ENCODE results near the gene PDZD4.

PDZD4 gene

GRCh38 chrX:153862369-153863250 lies 32.3 kb upstream of the PDZD4 start:
- Mint-ChIP-seq H3K9me3 (no peaks in the 10 kb centered on the region), H3K4me1 (ENCODE audit: low read depth) (no peaks in the 10 kb centered on the region), H3K27me3 (peaks cover 32% of the 10 kb centered on the region), H3K4me3 (no peak overlapping the region), H3K27ac (no peak overlapping the region), H3K36me3 (ENCODE audit: low read depth) (no peaks in the 10 kb centered on the region)
- intact Hi-C loops (cut with micrococcal nuclease) = no loop called here

- H3K27me3 Mint-ChIP-seq = peaks cover 39% of the 10 kb centered on the region
- no peaks in the 10 kb centered on the region for H3K9me3 Mint-ChIP-seq
- no peak overlapping the region for H3K4me3 Mint-ChIP-seq
- no peaks in the 10 kb centered on the region for H3K4me1 Mint-ChIP-seq (ENCODE audit: low read depth)
- no peaks in the 10 kb centered on the region for H3K36me3 Mint-ChIP-seq (ENCODE audit: low read depth)
- intact Hi-C loops (cut with micrococcal nuclease) = no loop called here
- no peak overlapping the region for H3K27ac Mint-ChIP-seq
Measured at GRCh38 chrX:153861733-153862310, 31.5 kb upstream of the PDZD4 start.

GRCh38 chrX:153861151-153861550 lies 30.8 kb upstream of the PDZD4 start:
- intact Hi-C loops (cut with micrococcal nuclease) = no loop called here
- peaks cover 42% of the 10 kb centered on the region for H3K27me3 Mint-ChIP-seq
- H3K4me1 Mint-ChIP-seq (ENCODE audit: low read depth) = no peaks in the 10 kb centered on the region
- no peak overlapping the region for H3K27ac Mint-ChIP-seq
- no peak overlapping the region for H3K4me3 Mint-ChIP-seq
- H3K36me3 Mint-ChIP-seq (ENCODE audit: low read depth) = no peaks in the 10 kb centered on the region
- no peaks in the 10 kb centered on the region for H3K9me3 Mint-ChIP-seq

GRCh38 chrX:153857348-153857903 lies 27.1 kb upstream of the PDZD4 start:
- intact Hi-C loops (cut with micrococcal nuclease) = no loop called here
- Mint-ChIP-seq H3K4me3 (no peak overlapping the region), H3K4me1 (ENCODE audit: low read depth) (no peaks in the 10 kb centered on the region), H3K9me3 (no peaks in the 10 kb centered on the region), H3K27ac (no peak overlapping the region), H3K27me3 (peaks cover 38% of the 10 kb centered on the region), H3K36me3 (ENCODE audit: low read depth) (no peaks in the 10 kb centered on the region)

GRCh38 chrX:153854702-153855101 lies 24.4 kb upstream of the PDZD4 start:
- Mint-ChIP-seq H3K4me1 (ENCODE audit: low read depth) (no peaks in the 10 kb centered on the region), H3K9me3 (no peaks in the 10 kb centered on the region), H3K27ac (no peak overlapping the region), H3K36me3 (ENCODE audit: low read depth) (no peaks in the 10 kb centered on the region), H3K27me3 (peaks cover 41% of the 10 kb centered on the region), H3K4me3 (no peak overlapping the region)
- intact Hi-C loops (cut with micrococcal nuclease) = no loop called here

- Mint-ChIP-seq H3K4me3 (no peak overlapping the region), H3K4me1 (ENCODE audit: low read depth) (no peaks in the 10 kb centered on the region), H3K27me3 (peaks cover 34% of the 10 kb centered on the region), H3K9me3 (no peaks in the 10 kb centered on the region), H3K36me3 (ENCODE audit: low read depth) (no peaks in the 10 kb centered on the region), H3K27ac (no peak overlapping the region)
- intact Hi-C loops (cut with micrococcal nuclease) = no loop called here
Measured at GRCh38 chrX:153853902-153854267, 23.5 kb upstream of the PDZD4 start.

GRCh38 chrX:153853180-153853901 lies 23.0 kb upstream of the PDZD4 start:
- no peak overlapping the region for H3K27ac Mint-ChIP-seq
- H3K27me3 Mint-ChIP-seq = peaks cover 33% of the 10 kb centered on the region
- intact Hi-C loops (cut with micrococcal nuclease) = no loop called here
- no peaks in the 10 kb centered on the region for H3K36me3 Mint-ChIP-seq (ENCODE audit: low read depth)
- H3K4me3 Mint-ChIP-seq = no peak overlapping the region
- H3K9me3 Mint-ChIP-seq = no peaks in the 10 kb centered on the region
- no peaks in the 10 kb centered on the region for H3K4me1 Mint-ChIP-seq (ENCODE audit: low read depth)

GRCh38 chrX:153851981-153852380 lies 21.6 kb upstream of the PDZD4 start:
- intact Hi-C loops (cut with micrococcal nuclease) = no loop called here
- no peaks in the 10 kb centered on the region for H3K9me3 Mint-ChIP-seq
- no peaks in the 10 kb centered on the region for H3K36me3 Mint-ChIP-seq (ENCODE audit: low read depth)
- no peak overlapping the region for H3K4me3 Mint-ChIP-seq
- no peaks in the 10 kb centered on the region for H3K4me1 Mint-ChIP-seq (ENCODE audit: low read depth)
- peaks cover 22% of the 10 kb centered on the region for H3K27me3 Mint-ChIP-seq
- H3K27ac Mint-ChIP-seq = no peak overlapping the region

GRCh38 chrX:153848325-153848724 lies 18.0 kb upstream of the PDZD4 start:
- Mint-ChIP-seq H3K27me3 (peaks cover 26% of the 10 kb centered on the region), H3K4me3 (no peak overlapping the region), H3K9me3 (no peaks in the 10 kb centered on the region), H3K4me1 (ENCODE audit: low read depth) (no peaks in the 10 kb centered on the region), H3K27ac (no peak overlapping the region), H3K36me3 (ENCODE audit: low read depth) (no peaks in the 10 kb centered on the region)
- intact Hi-C loops (cut with micrococcal nuclease) = no loop called here

- no peaks in the 10 kb centered on the region for H3K4me1 Mint-ChIP-seq (ENCODE audit: low read depth)
- H3K4me3 Mint-ChIP-seq = no peak overlapping the region
- intact Hi-C loops (cut with micrococcal nuclease) = no loop called here
Measured at GRCh38 chrX:153845842-153846241, 15.5 kb upstream of the PDZD4 start.

GRCh38 chrX:153845195-153845594 lies 14.9 kb upstream of the PDZD4 start:
- intact Hi-C loops (cut with micrococcal nuclease) = no loop called here
- no peaks in the 10 kb centered on the region for H3K9me3 Mint-ChIP-seq
- H3K4me3 Mint-ChIP-seq = no peak overlapping the region
- H3K27ac Mint-ChIP-seq = no peak overlapping the region
- H3K27me3 Mint-ChIP-seq = peaks cover 26% of the 10 kb centered on the region
- no peaks in the 10 kb centered on the region for H3K4me1 Mint-ChIP-seq (ENCODE audit: low read depth)
- H3K36me3 Mint-ChIP-seq (ENCODE audit: low read depth) = no peaks in the 10 kb centered on the region

More at GRCh38 chrX:153845842-153846241, 15.5 kb upstream of the PDZD4 start:
- H3K36me3 Mint-ChIP-seq (ENCODE audit: low read depth) = no peaks in the 10 kb centered on the region
- H3K9me3 Mint-ChIP-seq = no peaks in the 10 kb centered on the region
- H3K27me3 Mint-ChIP-seq = peaks cover 27% of the 10 kb centered on the region
- H3K27ac Mint-ChIP-seq = no peak overlapping the region

GRCh38 chrX:153844509-153845082 lies 14.3 kb upstream of the PDZD4 start:
- intact Hi-C loops (cut with micrococcal nuclease) = no loop called here
- Mint-ChIP-seq H3K27ac (no peak overlapping the region), H3K4me3 (no peak overlapping the region), H3K36me3 (ENCODE audit: low read depth) (no peaks in the 10 kb centered on the region), H3K4me1 (ENCODE audit: low read depth) (no peaks in the 10 kb centered on the region), H3K9me3 (no peaks in the 10 kb centered on the region), H3K27me3 (peaks cover 29% of the 10 kb centered on the region)

- no peak overlapping the region for H3K27ac Mint-ChIP-seq
- H3K9me3 Mint-ChIP-seq = no peaks in the 10 kb centered on the region
- H3K27me3 Mint-ChIP-seq = peaks cover 56% of the 10 kb centered on the region
- no peaks in the 10 kb centered on the region for H3K4me1 Mint-ChIP-seq (ENCODE audit: low read depth)
- H3K36me3 Mint-ChIP-seq (ENCODE audit: low read depth) = no peaks in the 10 kb centered on the region
- intact Hi-C loops (cut with micrococcal nuclease) = no loop called here
- H3K4me3 Mint-ChIP-seq = no peak overlapping the region
Measured at GRCh38 chrX:153836921-153837320, 6.6 kb upstream of the PDZD4 start.

- peaks cover 63% of the 10 kb centered on the region for H3K27me3 Mint-ChIP-seq
- no peak overlapping the region for H3K4me3 Mint-ChIP-seq
- H3K27ac Mint-ChIP-seq = no peak overlapping the region
- H3K4me1 Mint-ChIP-seq (ENCODE audit: low read depth) = peaks cover 4% of the 10 kb centered on the region
- no peaks in the 10 kb centered on the region for H3K36me3 Mint-ChIP-seq (ENCODE audit: low read depth)
- no peaks in the 10 kb centered on the region for H3K9me3 Mint-ChIP-seq
- intact Hi-C loops (cut with micrococcal nuclease) = no loop called here
Measured at GRCh38 chrX:153832728-153833127, 2.4 kb upstream of the PDZD4 start.

Measured in dendritic cell treated with granulocyte-macrophage colony-stimulating factor and Interleukin-4, amounts not matched to agents 40 ng/mL and 50 ng/mL, for 4 days (primary cell).